ENCODE results near the gene CLMP. TPM values are rescaled to one million over a fixed set of nuclear protein-coding genes. Genes with fewer than 3 reads are reported as not detected.

Gene CLMP
- total and polyA plus RNA-seq, 3 experiments from 2014 or later: 0.07 to 0.31 (median 0.09) TPM

DNA sequence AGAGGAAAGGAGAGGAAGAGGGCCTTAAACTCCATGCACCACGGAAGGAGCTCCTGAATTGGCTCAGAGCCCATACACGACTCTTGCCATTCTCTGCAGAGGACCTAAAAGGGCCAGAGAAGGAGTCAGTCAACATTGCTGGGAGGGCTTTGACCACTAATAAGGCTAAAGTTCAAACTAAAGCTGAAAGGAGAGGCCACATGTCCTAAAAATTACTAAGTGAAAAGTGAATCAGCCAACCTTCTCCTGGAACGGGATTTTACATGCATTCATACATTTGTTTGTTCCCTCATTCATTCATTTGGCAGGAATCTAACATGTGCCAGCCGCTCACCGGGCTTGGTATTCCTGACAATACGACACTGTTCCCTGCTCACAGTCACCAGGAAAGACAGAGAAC lies 10.5 kb downstream of the CLMP start:
- H3K4me3 ChIP-seq (ENCODE audit: low read length): no peak overlapping the region
- Mint-ChIP-seq H3K27ac (no peak overlapping the region), H3K4me3 (no peak overlapping the region), H3K4me1 (no peaks in the 10 kb centered on the region), H3K27me3 (peaks cover 27 to 76% of the 10 kb centered on the region in 2 donors), H3K36me3 (peaks cover 0 to 4% (median 0%) of the 10 kb centered on the region in 3 donors), H3K9me3 (peaks cover 0 to 1% (median 0%) of the 10 kb centered on the region in 5 donors)
- no peaks in the 10 kb centered on the region for H3K27me3 ChIP-seq (ENCODE audit: insufficient read depth, low read length, poor library complexity, severe bottlenecking)
- no peaks in the 10 kb centered on the region for H3K36me3 ChIP-seq (ENCODE audit: insufficient read depth, low read length)
- no peak overlapping the region for H3K27ac ChIP-seq (ENCODE audit: low read depth, low read length)
- no peak for DNase-seq
- no peaks in the 10 kb centered on the region for H3K9me3 ChIP-seq (ENCODE audit: low read length)
- H3K4me1 ChIP-seq (ENCODE audit: insufficient read depth, low read length): no peaks in the 10 kb centered on the region
- ChIA-PET POLR2A (no interaction called here), CTCF (interaction anchor here (1.1 kb wide), 1 partner anchor 9 kb away, joined by 3 read pairs; no protein-coding TSS in a partner anchor)

DNA sequence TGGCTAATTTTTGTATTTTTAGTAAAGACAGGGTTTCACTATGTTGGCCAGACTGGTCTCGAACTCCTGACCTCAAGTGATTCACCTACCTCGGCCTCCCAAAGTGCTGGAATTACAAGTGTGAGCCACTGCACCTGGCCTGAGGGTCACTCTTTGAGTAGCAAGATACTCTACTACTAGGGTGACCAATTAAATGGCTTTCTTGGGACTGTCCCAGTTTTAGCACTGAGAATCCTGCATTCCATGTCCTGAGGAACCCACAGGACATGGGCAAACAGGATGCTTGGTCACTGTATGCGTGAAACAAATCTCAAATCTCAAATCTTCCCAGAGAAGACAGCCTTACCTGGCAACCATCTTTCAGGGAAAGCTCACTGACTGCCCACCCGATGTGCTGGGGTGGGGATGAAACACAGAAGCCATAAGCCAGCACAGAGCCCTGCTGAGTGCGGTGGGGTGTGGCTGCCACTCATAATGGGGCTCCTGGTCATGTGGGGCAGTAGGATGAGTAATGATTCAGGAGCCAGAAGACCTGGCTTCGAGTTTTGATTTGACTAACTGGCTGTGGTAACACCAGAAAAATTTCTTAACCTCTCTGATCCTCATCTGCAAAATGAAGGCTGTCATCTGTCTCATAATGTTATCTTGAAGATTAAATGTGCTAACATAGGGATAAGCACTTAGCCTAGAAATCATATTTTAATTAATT lies 11.5 kb downstream of the CLMP start:
- Mint-ChIP-seq H3K27ac (no peak overlapping the region), H3K9me3 (peaks cover 0 to 1% (median 0%) of the 10 kb centered on the region in 5 donors), H3K4me1 (no peaks in the 10 kb centered on the region), H3K27me3 (peaks cover 27 to 71% of the 10 kb centered on the region in 2 donors), H3K36me3 (peaks cover 0 to 4% (median 0%) of the 10 kb centered on the region in 3 donors), H3K4me3 (no peak overlapping the region)
- ChIA-PET POLR2A (no interaction called here), CTCF (no interaction called here)
- Histone ChIP-seq H3K9me3 (ENCODE audit: low read length) (no peaks in the 10 kb centered on the region), H3K4me1 (ENCODE audit: insufficient read depth, low read length) (no peaks in the 10 kb centered on the region), H3K36me3 (ENCODE audit: insufficient read depth, low read length) (no peaks in the 10 kb centered on the region), H3K4me3 (ENCODE audit: low read length) (no peak overlapping the region), H3K27me3 (ENCODE audit: insufficient read depth, low read length, poor library complexity, severe bottlenecking) (no peaks in the 10 kb centered on the region), H3K27ac (ENCODE audit: low read depth, low read length) (no peak overlapping the region)
- DNase-seq: no peak

GRCh38 chr11:123181767-123182500 lies 13.1 kb downstream of the CLMP start:
- Histone ChIP-seq H3K4me1 (ENCODE audit: insufficient read depth, low read length) (no peaks in the 10 kb centered on the region), H3K4me3 (ENCODE audit: low read length) (no peak overlapping the region), H3K27ac (ENCODE audit: low read depth, low read length) (no peak overlapping the region), H3K9me3 (ENCODE audit: low read length) (no peaks in the 10 kb centered on the region), H3K27me3 (ENCODE audit: insufficient read depth, low read length, poor library complexity, severe bottlenecking) (no peaks in the 10 kb centered on the region), H3K36me3 (ENCODE audit: insufficient read depth, low read length) (no peaks in the 10 kb centered on the region)
- ChIA-PET CTCF (no interaction called here), POLR2A (no interaction called here)
- peaks cover 0 to 4% (median 0%) of the 10 kb centered on the region in 3 donors for H3K36me3 Mint-ChIP-seq
- H3K27ac Mint-ChIP-seq: peak overlapping the region in 1 of 8 donors; percentile 17
- H3K9me3 Mint-ChIP-seq: peaks cover 0 to 1% (median 0%) of the 10 kb centered on the region in 5 donors
- peaks cover 22 to 59% of the 10 kb centered on the region in 2 donors for H3K27me3 Mint-ChIP-seq
- DNase-seq: no peak
- H3K4me1 Mint-ChIP-seq: no peaks in the 10 kb centered on the region
- no peak overlapping the region for H3K4me3 Mint-ChIP-seq

DNA sequence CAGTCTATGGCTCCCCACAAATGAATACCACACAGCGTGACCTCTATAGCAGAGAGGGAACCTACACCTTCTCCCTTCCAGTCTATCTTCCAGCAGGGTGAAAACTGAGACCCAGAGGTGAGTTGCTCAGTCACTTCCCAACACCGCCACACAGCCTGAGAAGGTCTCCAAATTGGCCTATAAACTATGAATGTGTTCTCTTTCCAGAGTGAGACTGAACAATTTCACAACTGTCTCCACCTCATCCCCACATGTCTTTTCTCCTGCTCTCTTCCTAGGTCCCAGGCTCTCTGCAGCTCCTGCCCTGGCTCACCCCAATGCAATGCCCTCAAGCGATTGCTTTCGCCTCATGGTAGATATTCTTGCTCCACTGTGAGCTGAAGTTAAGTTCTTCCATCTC lies 14.0 kb downstream of the CLMP start:
- no peak overlapping the region for H3K27ac ChIP-seq (ENCODE audit: low read depth, low read length)
- DNase-seq: no peak
- POLR2A ChIA-PET: no interaction called here
- no peaks in the 10 kb centered on the region for H3K27me3 ChIP-seq (ENCODE audit: insufficient read depth, low read length, poor library complexity, severe bottlenecking)
- Mint-ChIP-seq H3K27ac (no peak overlapping the region), H3K4me3 (no peak overlapping the region), H3K4me1 (no peaks in the 10 kb centered on the region), H3K36me3 (peaks cover 0 to 4% (median 0%) of the 10 kb centered on the region in 3 donors), H3K9me3 (peaks cover 0 to 1% (median 0%) of the 10 kb centered on the region in 5 donors), H3K27me3 (peaks cover 17 to 55% of the 10 kb centered on the region in 2 donors)
- no peaks in the 10 kb centered on the region for H3K9me3 ChIP-seq (ENCODE audit: low read length)
- no peaks in the 10 kb centered on the region for H3K4me1 ChIP-seq (ENCODE audit: insufficient read depth, low read length)
- no peak overlapping the region for H3K4me3 ChIP-seq (ENCODE audit: low read length)
- CTCF ChIA-PET: no interaction called here
- H3K36me3 ChIP-seq (ENCODE audit: insufficient read depth, low read length): no peaks in the 10 kb centered on the region

- no peaks in the 10 kb centered on the region for H3K4me1 ChIP-seq (ENCODE audit: insufficient read depth, low read length)
- Mint-ChIP-seq H3K4me1 (no peaks in the 10 kb centered on the region), H3K27me3 (peaks cover 12 to 50% of the 10 kb centered on the region in 2 donors), H3K36me3 (peaks cover 0 to 4% (median 0%) of the 10 kb centered on the region in 3 donors), H3K9me3 (peaks cover 0 to 1% (median 0%) of the 10 kb centered on the region in 5 donors), H3K4me3 (no peak overlapping the region), H3K27ac (no peak overlapping the region)
- no peak overlapping the region for H3K27ac ChIP-seq (ENCODE audit: low read depth, low read length)
- no peak overlapping the region for H3K4me3 ChIP-seq (ENCODE audit: low read length)
- no peaks in the 10 kb centered on the region for H3K27me3 ChIP-seq (ENCODE audit: insufficient read depth, low read length, poor library complexity, severe bottlenecking)
- H3K9me3 ChIP-seq (ENCODE audit: low read length): no peaks in the 10 kb centered on the region
- no peak for DNase-seq
- ChIA-PET CTCF (no interaction called here), POLR2A (no interaction called here)
- no peaks in the 10 kb centered on the region for H3K36me3 ChIP-seq (ENCODE audit: insufficient read depth, low read length)
Observed at GRCh38 chr11:123180574-123180973, 14.5 kb downstream of the CLMP start.

DNA sequence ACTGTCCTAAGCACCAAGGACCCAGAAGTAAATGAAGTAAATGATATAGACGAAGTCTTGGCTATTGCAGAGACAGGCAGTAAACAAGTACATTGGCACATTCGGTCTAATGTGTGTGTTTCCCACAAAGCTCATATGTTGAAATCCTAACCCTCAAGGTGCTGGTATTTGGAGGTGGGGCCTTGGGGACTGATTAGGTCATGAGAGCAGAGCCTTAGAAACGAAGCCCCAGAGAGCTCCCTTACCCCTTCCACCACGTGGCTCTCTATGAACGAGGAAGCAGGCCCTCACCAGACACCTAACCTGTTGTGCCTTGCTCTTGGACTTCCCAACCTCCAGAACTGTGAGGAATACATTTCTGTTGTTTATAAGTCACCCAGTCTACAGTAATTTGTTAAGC lies 14.9 kb downstream of the CLMP start:
- no peak for DNase-seq
- Mint-ChIP-seq H3K27ac (no peak overlapping the region), H3K27me3 (peaks cover 11 to 48% of the 10 kb centered on the region in 2 donors), H3K4me1 (no peaks in the 10 kb centered on the region), H3K36me3 (peaks cover 0 to 4% (median 0%) of the 10 kb centered on the region in 3 donors), H3K4me3 (no peak overlapping the region), H3K9me3 (peaks cover 0 to 1% (median 0%) of the 10 kb centered on the region in 5 donors)
- H3K36me3 ChIP-seq (ENCODE audit: insufficient read depth, low read length): no peaks in the 10 kb centered on the region
- no peak overlapping the region for H3K27ac ChIP-seq (ENCODE audit: low read depth, low read length)
- CTCF ChIA-PET: no interaction called here
- H3K9me3 ChIP-seq (ENCODE audit: low read length): no peaks in the 10 kb centered on the region
- H3K4me1 ChIP-seq (ENCODE audit: insufficient read depth, low read length): no peaks in the 10 kb centered on the region
- no peaks in the 10 kb centered on the region for H3K27me3 ChIP-seq (ENCODE audit: insufficient read depth, low read length, poor library complexity, severe bottlenecking)
- no peak overlapping the region for H3K4me3 ChIP-seq (ENCODE audit: low read length)
- POLR2A ChIA-PET: no interaction called here

GRCh38 chr11:123179586-123179985 lies 15.5 kb downstream of the CLMP start:
- no peak overlapping the region for H3K4me3 Mint-ChIP-seq
- Histone ChIP-seq H3K9me3 (ENCODE audit: low read length) (no peaks in the 10 kb centered on the region), H3K27me3 (ENCODE audit: insufficient read depth, low read length, poor library complexity, severe bottlenecking) (no peaks in the 10 kb centered on the region), H3K4me1 (ENCODE audit: insufficient read depth, low read length) (no peaks in the 10 kb centered on the region), H3K4me3 (ENCODE audit: low read length) (no peak overlapping the region), H3K27ac (ENCODE audit: low read depth, low read length) (no peak overlapping the region), H3K36me3 (ENCODE audit: insufficient read depth, low read length) (no peaks in the 10 kb centered on the region)
- CTCF ChIA-PET: no interaction called here
- peaks cover 11 to 42% of the 10 kb centered on the region in 2 donors for H3K27me3 Mint-ChIP-seq
- H3K4me1 Mint-ChIP-seq: no peaks in the 10 kb centered on the region
- H3K9me3 Mint-ChIP-seq: peaks cover 0 to 1% (median 0%) of the 10 kb centered on the region in 5 donors
- H3K27ac Mint-ChIP-seq: no peak overlapping the region
- POLR2A ChIA-PET: no interaction called here
- DNase-seq: no peak
- peaks cover 0 to 4% (median 0%) of the 10 kb centered on the region in 3 donors for H3K36me3 Mint-ChIP-seq

DNA sequence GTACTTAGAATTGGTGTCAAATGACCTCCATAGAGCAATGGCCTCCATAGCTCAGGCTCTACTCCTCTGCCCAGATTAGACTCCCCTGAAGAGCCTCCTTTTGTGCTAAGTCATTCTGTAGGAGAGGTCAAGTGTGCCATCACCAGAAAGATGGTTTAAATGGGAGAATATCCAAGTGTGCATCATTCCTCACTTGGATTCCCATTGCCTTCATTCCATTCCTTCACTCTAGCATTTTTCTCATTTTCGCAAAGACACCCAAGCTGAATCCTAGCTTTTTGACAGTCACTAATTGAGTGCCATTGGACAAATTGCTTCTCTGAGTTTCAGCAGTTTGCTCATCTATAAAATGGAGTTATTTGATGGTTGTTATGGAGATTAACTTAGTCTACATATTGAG lies 16.9 kb downstream of the CLMP start:
- Mint-ChIP-seq H3K36me3 (peaks cover 0 to 4% (median 0%) of the 10 kb centered on the region in 3 donors), H3K27ac (no peak overlapping the region), H3K4me1 (no peaks in the 10 kb centered on the region), H3K27me3 (peaks cover 6 to 33% of the 10 kb centered on the region in 2 donors), H3K4me3 (no peak overlapping the region), H3K9me3 (peaks cover 0 to 1% (median 0%) of the 10 kb centered on the region in 5 donors)
- no peaks in the 10 kb centered on the region for H3K27me3 ChIP-seq (ENCODE audit: insufficient read depth, low read length, poor library complexity, severe bottlenecking)
- no peaks in the 10 kb centered on the region for H3K36me3 ChIP-seq (ENCODE audit: insufficient read depth, low read length)
- ChIA-PET POLR2A (no interaction called here), CTCF (no interaction called here)
- H3K4me1 ChIP-seq (ENCODE audit: insufficient read depth, low read length): no peaks in the 10 kb centered on the region
- no peaks in the 10 kb centered on the region for H3K9me3 ChIP-seq (ENCODE audit: low read length)
- DNase-seq: no peak
- H3K27ac ChIP-seq (ENCODE audit: low read depth, low read length): no peak overlapping the region
- H3K4me3 ChIP-seq (ENCODE audit: low read length): no peak overlapping the region

Measured in CD8-positive, alpha-beta memory T cell (primary cell).